HG02973 (cell line): ENCODE data around the gene JAML.

Experiments
- ATAC-seq: cut with Tn5 transposase; IDR thresholded peaks from one replicate; pipeline ENCODE4 v1.9.1; 2021; ENCODE audit warnings: moderate library complexity; ENCODE audit not compliant: unreplicated experiment

Gene JAML

GRCh38 chr11:118217575-118217974 lies 7.2 kb downstream of the JAML start:
- no peak for ATAC-seq

GRCh38 chr11:118216621-118217481 lies 8.0 kb downstream of the JAML start:
- ATAC-seq: no peak

DNA sequence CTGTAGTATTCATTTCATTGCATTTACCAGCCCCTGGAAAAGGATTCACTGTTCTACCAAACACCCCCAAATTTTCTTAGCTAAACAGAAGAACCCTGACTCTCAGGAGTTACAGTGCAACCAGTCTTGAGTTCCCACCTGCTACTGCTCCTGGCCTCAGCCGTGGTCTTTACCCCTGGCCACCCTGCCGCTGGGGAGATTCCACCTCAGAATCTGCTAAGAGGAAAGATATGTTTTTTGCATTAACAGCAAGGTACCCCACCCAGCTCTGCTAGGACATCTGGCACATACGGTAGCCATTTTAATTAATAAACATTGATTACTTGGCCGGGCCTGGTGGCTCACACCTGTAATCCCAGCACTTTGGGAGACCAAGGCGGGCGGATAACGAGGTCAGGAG lies 9.0 kb downstream of the JAML start:
- no peak for ATAC-seq

DNA sequence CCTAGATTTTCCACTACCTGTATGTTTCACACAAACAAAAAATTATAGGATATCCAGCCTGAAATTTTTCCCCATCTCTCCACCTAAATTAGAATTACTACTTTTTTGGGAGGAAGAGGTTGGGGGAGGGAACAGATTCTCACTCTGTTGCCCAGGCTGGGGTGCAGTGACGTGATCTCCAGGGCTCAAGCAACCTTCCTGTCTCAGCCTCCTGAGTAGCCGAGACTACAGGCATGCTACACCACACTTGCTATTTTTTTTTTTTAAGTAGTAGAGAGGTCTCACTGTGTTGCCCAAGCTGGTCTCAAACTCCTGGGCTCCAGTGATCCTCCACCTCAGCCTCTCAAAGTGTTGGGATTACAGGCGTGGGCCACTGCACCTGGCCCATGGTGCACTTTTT lies 9.5 kb downstream of the JAML start:
- ATAC-seq: no peak

GRCh38 chr11:118214210-118214914 lies 10.4 kb downstream of the JAML start:
- ATAC-seq: no peak

- no peak for ATAC-seq
These were observed 11.0 kb downstream of the JAML start for GRCh38 chr11:118213781-118214180.

GRCh38 chr11:118213201-118213600 lies 11.6 kb downstream of the JAML start:
- ATAC-seq: no peak

DNA sequence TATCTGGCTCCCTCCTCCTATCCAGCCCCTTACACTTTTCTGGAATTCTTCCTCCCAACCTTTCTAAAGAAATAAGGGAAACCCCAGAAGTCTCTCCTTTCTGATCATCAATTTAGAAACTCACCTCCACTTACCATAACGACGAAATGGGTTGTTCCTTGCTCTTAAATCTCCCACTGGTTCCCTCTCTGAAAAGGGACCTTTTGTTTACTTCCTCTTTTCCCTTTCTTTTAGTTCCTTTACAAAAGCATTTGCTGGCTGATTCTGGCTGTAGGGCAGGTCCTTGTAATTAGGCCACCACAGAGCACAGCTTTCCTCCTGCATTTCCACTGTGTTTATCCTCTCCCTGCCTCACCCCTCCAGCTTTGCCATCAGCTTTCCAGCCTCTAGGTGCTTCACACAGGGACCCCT lies 12.0 kb downstream of the JAML start:
- no peak for ATAC-seq

- no peak for ATAC-seq
These were observed 12.6 kb downstream of the JAML start for GRCh38 chr11:118212131-118212725.

GRCh38 chr11:118211006-118211405 lies 13.8 kb downstream of the JAML start:
- ATAC-seq: no peak

- no peak for ATAC-seq
These were observed 14.5 kb downstream of the JAML start for GRCh38 chr11:118210323-118210722.

GRCh38 chr11:118209033-118209432 lies 15.8 kb downstream of the JAML start:
- no peak for ATAC-seq

DNA sequence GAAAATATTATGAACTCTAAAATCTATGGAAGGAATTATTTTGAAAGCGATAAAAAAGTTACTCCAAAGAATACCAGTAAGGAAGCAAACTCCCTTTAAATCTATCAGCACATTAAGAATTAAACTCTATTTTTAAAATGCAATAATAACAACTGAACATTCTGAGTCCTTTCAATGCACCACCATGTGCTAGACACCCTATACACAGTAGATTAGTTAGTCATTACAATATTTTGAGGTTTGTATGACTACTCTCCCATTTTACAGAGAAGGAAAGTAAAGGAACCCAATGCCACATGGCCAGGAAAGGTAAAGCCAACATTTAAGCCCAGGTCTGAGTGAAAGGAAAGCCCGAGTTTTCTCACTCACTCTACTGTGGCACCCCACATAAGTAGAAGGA lies 17.7 kb downstream of the JAML start:
- no peak for ATAC-seq

GRCh38 chr11:118206391-118207031 lies 18.3 kb downstream of the JAML start:
- no peak for ATAC-seq

GRCh38 chr11:118205606-118206378 lies 19.0 kb downstream of the JAML start:
- no peak for ATAC-seq

GRCh38 chr11:118202599-118203422 lies 22.0 kb downstream of the JAML start:
- ATAC-seq: no peak

DNA sequence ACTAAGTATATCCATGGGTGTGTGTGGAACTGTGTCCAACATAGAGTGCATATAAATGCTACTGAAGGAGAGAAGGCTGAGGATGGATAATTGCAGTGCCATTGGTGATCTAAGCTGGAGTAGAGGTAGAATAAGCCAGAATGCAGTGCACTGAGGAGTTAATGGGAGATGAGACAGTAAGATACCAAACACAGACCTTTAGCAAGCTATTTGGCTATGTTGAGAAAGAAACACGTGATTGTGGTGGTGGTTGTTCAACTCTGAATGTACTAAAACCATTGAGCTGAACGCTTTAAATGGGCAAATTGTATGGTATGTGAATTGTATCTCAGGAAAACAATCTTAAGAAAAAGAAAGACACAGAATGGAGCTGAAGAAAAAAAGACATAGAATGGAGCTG lies 22.8 kb downstream of the JAML start:
- no peak for ATAC-seq

GRCh38 chr11:118200901-118201680 lies 23.7 kb downstream of the JAML start:
- no peak for ATAC-seq

- ATAC-seq: no peak
These were observed 24.3 kb downstream of the JAML start for GRCh38 chr11:118200497-118200896.
